Neutrophil (primary cell): ENCODE results near the gene SORCS2.

Source experiments
- H3K27ac ChIP-seq: fragments of 200-600 bp; sonication (generic); 2 replicates; pipeline ENCODE4 v1.5.1; 2016; ENCODE audit warnings: mild to moderate bottlenecking, moderate library complexity
- H3K27me3 ChIP-seq: fragments of 200-600 bp; sonication (generic); 2 replicates; pipeline ENCODE4 v1.6.0; 2016; ENCODE audit warnings: mild to moderate bottlenecking
- H3K36me3 ChIP-seq: fragments of 200-600 bp; sonication (generic); 2 replicates; pipeline ENCODE4 v1.5.1; 2017
- H3K4me1 ChIP-seq, 2 experiments: fragments of 200-600 bp in 1 of 2; sonication (generic) in 1 of 2; 1 replicate in 1 of 2; 2 replicates in 1 of 2; pipeline versions ENCODE4 v1.5.1 to v1.6.1; 2013 to 2016; ENCODE audit warnings: low read depth in 1 of 2, low read length in 1 of 2, mild to moderate bottlenecking in 1 of 2, moderate library complexity in 1 of 2; ENCODE audit not compliant: control insufficient read depth in 1 of 2, insufficient read depth in 1 of 2
- H3K4me3 ChIP-seq, 2 experiments: fragments of 200-600 bp in 1 of 2; sonication (generic) in 1 of 2; 1 replicate in 1 of 2; 2 replicates in 1 of 2; pipeline ENCODE4 v1.5.1; 2013 to 2016; ENCODE audit warnings: low read depth in 1 of 2, low read length in 1 of 2, mild to moderate bottlenecking in 1 of 2, moderate library complexity in 1 of 2
- H3K9me3 ChIP-seq: fragments of 200-600 bp; sonication (generic); 2 replicates; pipeline ENCODE4 v1.5.1; 2016
- TF ChIP-seq, protein P1 (sequence below): fragments of 200-600 bp; sonication (generic); IDR thresholded peaks from 2 replicates; pipeline ENCODE4 v1.5.1; 2016; ENCODE audit warnings: antibody characterized with exemption

The SORCS2 gene

DNA sequence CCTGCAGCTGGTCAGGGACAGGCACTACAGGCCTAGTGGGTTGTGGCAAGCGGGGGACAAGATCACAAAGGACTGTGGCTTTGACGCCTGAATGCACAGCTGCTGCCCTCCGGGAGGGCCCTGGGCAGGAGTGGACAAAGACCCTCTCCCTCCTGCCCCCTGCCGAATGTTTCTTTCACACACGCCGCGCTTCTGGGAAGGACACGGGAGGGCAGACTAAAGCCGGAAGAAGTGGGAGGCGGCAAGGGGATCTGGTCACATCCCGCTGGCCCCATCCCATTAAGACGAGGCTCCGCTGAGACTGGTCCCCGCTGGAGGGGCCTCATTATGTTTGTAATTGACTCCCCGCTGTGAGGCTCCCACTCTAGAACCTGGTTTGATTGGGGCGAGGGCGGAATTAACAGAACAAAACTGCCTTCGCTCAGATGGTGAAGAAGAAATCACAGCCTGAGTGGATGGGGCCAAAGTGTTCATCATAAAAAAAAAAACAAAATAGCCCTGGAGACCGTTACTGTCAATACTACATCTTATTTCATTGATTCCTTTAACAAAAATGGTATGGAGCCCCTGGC lies 280.2 kb downstream of the SORCS2 start:
- Histone ChIP-seq H3K27ac (no peak overlapping the region), H3K27me3 (peaks cover 25% of the 10 kb centered on the region), H3K9me3 (no peaks in the 10 kb centered on the region), H3K4me3 (no peak overlapping the region), H3K4me1 (no peaks in the 10 kb centered on the region), H3K36me3 (no peaks in the 10 kb centered on the region)
- TF ChIP-seq, protein P1, sequence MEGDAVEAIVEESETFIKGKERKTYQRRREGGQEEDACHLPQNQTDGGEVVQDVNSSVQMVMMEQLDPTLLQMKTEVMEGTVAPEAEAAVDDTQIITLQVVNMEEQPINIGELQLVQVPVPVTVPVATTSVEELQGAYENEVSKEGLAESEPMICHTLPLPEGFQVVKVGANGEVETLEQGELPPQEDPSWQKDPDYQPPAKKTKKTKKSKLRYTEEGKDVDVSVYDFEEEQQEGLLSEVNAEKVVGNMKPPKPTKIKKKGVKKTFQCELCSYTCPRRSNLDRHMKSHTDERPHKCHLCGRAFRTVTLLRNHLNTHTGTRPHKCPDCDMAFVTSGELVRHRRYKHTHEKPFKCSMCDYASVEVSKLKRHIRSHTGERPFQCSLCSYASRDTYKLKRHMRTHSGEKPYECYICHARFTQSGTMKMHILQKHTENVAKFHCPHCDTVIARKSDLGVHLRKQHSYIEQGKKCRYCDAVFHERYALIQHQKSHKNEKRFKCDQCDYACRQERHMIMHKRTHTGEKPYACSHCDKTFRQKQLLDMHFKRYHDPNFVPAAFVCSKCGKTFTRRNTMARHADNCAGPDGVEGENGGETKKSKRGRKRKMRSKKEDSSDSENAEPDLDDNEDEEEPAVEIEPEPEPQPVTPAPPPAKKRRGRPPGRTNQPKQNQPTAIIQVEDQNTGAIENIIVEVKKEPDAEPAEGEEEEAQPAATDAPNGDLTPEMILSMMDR: no peak

DNA sequence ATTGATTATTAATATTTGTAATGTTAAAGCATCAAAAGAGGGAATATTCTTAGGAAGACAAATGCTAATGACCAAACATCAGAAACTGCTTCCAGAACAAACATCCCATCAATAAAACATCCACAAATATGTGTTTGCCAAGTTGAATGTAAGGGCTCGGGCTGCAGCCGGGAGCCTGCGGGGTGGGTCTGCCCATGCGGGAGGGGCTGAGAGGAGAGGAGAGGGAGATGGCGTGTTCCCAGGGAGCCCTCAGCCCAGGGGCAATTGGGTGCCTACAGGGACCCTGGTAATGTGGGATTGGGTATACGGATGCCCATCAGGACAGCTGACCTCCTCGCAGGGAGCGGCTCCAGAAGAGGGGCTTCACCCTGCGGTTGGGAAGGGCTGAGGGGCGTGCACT lies 280.7 kb downstream of the SORCS2 start:
- TF ChIP-seq, protein P1: no peak
- Histone ChIP-seq H3K9me3 (no peaks in the 10 kb centered on the region), H3K4me3 (no peak overlapping the region), H3K36me3 (no peaks in the 10 kb centered on the region), H3K4me1 (no peaks in the 10 kb centered on the region), H3K27me3 (peaks cover 25% of the 10 kb centered on the region), H3K27ac (no peak overlapping the region)

DNA sequence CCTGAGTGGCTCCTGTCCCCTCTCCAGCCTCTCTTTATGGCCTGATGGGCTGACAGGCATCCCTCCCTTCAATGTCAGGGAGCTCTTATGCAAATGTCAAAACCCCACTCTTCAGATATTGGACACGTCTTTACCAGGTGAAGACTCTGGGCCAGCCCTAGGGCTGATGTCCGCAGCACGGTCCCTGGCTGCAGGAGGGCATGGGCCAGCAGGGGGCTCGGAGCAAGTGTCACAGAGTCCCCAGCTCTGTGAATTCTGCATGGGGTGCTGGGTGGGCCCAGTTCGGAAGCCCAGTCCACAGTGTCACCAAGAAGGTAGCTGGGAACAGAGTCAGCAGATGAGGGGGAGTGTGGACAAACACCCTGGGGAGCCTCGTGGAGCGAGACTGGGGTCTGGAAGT lies 282.0 kb downstream of the SORCS2 start:
- H3K4me1 ChIP-seq: no peaks in the 10 kb centered on the region
- TF ChIP-seq, protein P1: no peak
- no peaks in the 10 kb centered on the region for H3K9me3 ChIP-seq
- no peaks in the 10 kb centered on the region for H3K36me3 ChIP-seq
- no peak overlapping the region for H3K4me3 ChIP-seq
- H3K27ac ChIP-seq: no peak overlapping the region
- H3K27me3 ChIP-seq: peaks cover 25% of the 10 kb centered on the region

DNA sequence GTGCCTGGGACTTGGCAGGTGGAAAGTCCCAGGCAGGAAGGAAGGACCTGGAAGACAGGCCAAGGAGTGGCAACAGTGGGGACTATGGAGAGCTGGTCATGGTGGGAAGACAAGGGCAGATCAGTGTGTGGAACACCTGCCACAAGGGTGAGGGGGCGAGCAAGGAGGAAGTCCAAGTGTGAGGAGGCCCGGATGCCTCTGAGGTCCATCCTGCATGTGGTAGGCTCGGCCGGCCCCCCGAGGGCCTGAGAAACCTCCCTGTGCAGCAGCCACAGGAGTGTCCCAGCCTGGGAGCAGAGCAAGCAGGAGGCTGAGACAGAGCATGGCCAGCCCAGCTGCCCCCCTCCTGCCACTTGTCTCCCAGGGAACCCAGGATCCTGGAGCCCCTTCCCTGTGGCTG lies 282.9 kb downstream of the SORCS2 start:
- TF ChIP-seq, protein P1: no peak
- Histone ChIP-seq H3K4me1 (no peaks in the 10 kb centered on the region), H3K36me3 (no peaks in the 10 kb centered on the region), H3K27me3 (peaks cover 25% of the 10 kb centered on the region), H3K27ac (no peak overlapping the region), H3K9me3 (no peaks in the 10 kb centered on the region), H3K4me3 (no peak overlapping the region)

DNA sequence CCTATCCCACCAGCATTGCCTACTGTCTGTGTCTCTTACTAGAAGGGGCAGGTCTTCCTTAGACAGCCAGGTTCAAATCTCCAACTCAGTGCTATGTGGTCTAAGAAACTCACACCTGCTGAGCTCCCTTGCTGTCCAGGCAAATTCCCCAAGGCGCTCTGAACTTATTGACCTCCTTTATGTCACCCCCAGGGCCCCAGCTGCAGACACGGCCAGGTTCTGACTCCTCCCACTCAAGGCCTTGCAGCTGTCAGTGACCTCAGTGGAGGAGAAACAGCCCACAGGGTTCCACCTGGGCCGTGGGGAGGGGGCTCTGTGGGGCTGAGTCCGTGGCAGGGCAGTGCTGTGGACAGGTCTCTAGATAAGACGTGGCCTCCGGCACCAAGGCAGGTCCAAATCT lies 284.5 kb downstream of the SORCS2 start:
- Histone ChIP-seq H3K9me3 (no peaks in the 10 kb centered on the region), H3K27ac (no peak overlapping the region), H3K4me3 (no peak overlapping the region), H3K27me3 (peaks cover 18% of the 10 kb centered on the region), H3K36me3 (no peaks in the 10 kb centered on the region), H3K4me1 (no peaks in the 10 kb centered on the region)
- TF ChIP-seq, protein P1: no peak

DNA sequence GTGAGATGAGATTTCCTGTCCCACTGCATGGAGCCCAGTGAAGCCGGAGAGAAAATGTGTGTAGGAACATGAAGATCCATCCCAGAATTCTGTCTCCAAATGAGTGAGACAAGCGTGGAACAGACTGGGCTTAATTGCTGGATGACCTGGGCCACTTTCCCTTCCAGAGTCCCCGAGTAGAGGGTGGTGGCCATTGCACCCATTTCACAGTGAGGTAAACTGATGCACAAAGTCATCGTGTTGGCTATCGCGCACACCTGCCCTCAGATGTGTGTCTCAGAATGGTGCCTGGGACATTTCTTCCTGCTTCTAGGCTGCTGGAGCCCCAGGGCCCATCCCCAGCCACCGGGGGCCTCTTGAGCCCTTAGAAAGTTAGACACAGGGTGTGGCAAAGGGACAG lies 285.4 kb downstream of the SORCS2 start:
- no peak overlapping the region for H3K27ac ChIP-seq
- H3K4me3 ChIP-seq: no peak overlapping the region
- peaks cover 9% of the 10 kb centered on the region for H3K27me3 ChIP-seq
- TF ChIP-seq, protein P1: no peak
- no peaks in the 10 kb centered on the region for H3K9me3 ChIP-seq
- H3K4me1 ChIP-seq: no peaks in the 10 kb centered on the region
- H3K36me3 ChIP-seq: no peaks in the 10 kb centered on the region
